ENCODE measurements around the gene ADNP.

DNA sequence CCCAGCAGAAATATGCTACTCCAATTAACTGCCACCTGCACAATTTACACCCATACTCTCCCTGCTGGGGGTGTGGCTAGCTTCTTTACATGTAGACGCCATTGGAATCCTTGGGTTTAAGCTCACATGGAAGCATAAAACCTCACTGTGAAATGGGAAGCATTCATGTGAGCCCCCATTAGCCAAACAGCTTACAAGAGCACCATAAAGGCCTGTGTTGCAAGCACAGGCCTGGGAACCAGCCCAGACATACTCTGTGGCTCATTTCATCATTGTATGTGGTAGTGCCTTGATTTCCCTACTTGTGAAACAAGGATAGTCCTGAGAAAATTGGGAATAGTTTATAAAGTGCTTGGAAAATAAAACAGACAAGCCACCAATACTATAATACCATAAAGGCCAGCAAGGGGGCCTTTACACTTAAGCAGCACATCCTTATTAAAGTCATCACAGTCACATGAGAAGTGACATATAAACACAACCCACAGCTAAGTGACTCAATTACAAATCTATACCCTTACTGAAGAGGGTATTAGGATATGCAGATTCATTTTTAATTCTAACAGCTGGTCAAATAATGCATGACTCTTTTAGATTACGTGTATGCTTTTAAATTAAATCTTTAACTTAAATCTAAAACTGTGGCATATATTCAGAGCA is 6.8 kb downstream of the ADNP start:
- no peak for TF ChIP-seq EP300 (IDR thresholded peaks at IDR 0.05; ENCODE audit: borderline replicate concordance)
- TF ChIP-seq RAD21 (IDR thresholded peaks at IDR 0.05; ENCODE audit: low read depth): no peak

Measured in Ishikawa (cell line).